Activated CD4-positive, alpha-beta T cell treated with anti-CD3 and anti-CD28 coated beads, Interleukin-2, Interleukin-4, amounts not matched to agents 100 ng/mL and 50 ng/mL, durations not matched to agents 16 hours and 8 hours (primary cell): ENCODE measurements around the gene SPSB3.

Experiments used
- DNase-seq: peaks from one replicate; pipeline ENCODE4 v3.0.0-alpha.2; 2020; ENCODE audit warnings: low spot score

The SPSB3 gene

DNA sequence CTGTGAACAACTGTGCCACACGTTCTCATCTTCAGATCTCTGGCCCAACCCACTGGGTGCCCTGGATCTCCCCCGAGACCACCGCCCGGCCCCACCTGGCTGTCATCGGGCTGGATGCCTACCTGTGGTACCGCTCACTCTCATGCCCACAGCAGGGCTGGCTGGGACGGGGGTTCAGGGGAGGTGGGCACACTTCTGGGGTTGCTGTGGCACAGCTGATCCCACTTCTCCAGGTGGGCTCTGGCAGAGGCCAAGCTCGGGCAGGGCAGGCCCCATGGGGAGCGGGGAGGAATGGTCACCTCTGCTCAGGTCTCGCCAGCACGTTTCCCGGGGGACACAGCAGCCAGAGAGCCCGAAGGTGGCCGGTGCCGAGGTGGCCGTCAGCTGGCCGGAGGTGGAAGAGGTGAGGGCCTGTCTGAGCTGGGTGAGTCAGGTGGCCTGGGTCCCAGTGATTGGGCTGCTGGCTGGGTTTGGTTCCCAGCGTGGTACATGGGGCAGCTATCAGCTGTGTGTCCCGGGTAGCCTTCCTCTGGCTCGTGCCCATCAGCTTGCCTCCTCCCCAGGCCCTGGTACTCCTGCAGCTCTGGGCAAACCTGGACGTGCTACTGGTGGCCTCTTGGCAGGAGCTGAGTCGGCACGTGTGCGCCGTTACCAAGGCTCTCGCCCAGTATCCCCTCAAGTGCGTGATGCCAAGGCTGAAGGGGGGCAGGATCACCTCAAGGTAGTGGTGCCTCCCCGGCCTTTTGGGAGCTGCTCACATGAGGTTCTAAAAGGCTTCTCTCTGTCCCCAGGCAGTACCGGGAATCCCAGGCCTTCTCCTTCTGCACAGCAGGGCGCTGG lies 7.1 kb downstream of the SPSB3 start:
- no peak for DNase-seq

DNA sequence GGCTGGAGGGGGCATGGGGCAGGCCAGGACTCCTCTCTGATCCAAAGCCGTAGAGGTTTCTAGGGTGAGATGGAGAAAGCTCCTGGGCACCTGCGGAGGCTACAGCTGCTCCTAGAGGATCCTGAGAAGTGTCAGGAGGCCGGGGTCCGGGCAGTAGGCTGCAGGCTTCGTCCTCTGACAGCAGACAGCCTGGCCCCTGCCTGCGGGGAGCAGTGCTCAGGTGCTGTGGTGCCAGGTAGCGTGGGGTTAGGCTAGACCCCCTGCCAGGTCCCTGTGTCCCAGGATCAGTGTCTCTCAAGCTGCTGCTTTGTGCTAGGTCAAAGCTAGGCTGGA lies 8.0 kb downstream of the SPSB3 start:
- no peak for DNase-seq

DNA sequence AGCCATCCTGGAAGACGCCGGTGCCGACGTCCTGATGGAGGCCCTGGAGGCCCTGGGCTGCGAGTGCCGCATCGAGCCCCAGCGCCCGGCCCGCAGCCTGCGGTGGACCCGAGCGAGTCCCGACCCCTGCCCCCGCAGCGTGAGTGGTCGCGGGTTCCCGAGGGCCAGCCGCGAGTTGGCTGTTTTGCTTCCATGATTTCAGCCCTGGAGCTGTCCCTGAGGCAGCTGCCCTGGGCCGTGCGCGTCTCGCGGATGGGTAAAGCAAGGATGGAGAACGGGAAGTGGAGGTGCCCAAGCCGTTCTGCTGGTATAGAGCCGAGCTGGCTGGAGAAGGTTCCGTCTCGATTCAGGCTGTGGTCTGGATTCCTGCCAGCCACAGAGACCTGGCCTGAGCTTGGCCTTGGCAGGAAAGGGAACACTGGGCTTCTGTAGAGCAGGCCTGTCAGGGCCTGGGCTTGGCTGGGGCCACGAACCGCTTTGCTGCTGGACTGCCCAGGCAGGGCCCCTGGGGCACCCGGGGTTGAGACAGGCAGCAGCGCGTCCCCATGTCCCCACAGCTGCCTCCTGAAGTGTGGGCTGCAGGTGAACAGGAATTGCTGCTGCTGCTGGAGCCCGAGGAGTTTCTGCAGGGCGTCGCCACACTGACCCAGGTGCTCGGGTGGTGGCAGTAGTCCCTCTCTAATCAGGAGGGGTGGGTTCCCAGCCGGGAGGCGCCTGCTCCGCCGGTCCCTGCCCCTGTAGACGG lies 8.5 kb downstream of the SPSB3 start:
- no peak for DNase-seq

DNA sequence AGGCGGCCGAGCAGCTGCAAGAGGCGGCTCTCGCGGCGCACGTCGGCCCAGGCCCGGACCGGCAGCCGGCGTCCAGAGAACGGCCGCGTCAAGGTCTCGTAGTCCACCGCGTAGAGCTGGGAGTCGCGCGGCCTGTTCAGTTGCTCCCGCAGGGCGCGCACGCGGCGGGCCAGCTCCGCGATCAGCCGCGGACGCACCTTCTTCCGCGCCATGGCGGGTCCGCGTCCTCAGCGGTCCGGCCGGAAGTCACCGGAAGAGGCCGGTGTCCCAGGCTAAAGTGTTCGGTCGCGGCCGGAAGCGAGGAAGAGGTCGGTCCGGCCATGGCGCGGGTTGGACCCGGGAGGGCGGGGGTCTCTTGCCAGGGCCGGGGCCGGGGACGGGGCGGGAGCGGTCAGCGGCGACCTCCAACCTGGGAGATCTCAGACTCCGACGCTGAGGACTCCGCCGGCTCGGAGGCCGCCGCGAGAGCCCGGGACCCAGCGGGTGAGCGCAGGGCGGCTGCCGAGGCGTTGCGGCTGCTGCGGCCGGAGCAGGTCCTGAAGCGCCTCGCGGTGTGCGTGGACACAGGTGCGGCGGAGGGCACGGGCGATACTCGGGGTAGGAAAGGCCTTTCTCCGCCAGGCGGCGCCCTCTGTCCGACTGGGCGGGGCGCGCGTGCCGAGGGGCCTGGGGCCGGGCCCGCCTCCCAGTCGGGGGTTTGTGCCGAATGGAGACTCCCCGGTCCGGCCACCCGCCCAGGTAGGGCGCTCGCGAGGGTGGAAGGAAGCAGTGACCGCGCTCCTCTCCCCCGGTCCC lies 9.3 kb downstream of the SPSB3 start, which contains the start of gene MRPS34:
MRPS34 (minus strand) TSS at position 227 of the 795 bp plus-strand sequence; CDS start at position 212, 15 bp downstream.
- peak; percentile 85 for DNase-seq

DNA sequence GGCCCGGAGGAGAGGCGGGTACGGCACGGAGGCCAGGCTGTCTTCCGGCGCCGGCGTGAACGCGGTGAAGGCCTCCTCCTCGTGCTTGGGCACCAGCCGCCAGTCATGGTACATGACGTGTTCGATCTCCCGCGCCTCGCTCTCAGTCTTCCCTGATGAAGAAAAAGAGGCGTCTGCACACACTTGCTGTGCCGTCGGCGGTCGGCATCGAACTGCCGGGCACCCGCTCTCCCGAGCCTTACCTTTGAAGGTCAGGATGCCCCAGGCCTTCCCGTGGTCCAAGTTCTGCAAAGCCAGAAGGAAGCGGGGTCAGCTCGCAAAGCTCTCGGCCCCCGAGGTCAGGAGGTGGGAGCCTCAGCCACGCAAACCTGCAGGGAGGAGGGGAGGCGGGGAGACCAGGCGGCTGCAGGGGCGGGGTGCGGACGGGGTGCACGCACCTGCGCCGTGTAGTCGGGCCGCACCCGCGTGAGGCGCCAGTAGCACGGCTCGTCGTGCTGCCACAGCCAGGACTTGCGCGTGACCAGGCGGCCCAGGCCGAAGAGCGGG lies 9.9 kb downstream of the SPSB3 start, which contains the start of gene EME2:
EME2 (plus strand) TSS at position 449 of the 546 bp plus-strand sequence. CDS start 418 bp downstream, outside the sequence.
- DNase-seq: peak; percentile 67

DNA sequence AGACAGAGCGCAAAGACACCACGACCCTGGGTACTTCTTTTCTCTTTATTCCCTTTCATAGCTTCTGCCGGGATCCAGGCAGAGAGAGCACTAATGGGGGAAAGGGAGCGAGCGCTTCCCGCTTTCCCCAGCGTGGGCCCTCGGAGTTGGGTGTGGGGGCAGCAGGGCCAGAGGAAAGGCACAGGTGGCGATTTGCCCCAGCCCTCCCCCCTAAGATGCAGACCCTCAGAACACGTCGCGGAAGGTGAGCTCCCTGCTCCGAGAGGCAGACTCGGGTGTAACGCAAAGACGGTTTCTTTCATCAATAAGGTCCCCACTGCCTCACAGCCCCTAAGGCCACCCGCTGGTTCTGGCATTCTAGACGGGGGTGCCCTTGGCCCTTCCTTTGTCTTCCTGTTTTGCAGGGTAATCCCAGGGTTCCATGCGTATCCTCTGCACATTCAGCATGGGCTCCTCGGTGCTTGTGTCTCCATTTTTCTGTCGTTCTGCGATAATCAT lies 10.5 kb downstream of the SPSB3 start:
- no peak for DNase-seq

DNA sequence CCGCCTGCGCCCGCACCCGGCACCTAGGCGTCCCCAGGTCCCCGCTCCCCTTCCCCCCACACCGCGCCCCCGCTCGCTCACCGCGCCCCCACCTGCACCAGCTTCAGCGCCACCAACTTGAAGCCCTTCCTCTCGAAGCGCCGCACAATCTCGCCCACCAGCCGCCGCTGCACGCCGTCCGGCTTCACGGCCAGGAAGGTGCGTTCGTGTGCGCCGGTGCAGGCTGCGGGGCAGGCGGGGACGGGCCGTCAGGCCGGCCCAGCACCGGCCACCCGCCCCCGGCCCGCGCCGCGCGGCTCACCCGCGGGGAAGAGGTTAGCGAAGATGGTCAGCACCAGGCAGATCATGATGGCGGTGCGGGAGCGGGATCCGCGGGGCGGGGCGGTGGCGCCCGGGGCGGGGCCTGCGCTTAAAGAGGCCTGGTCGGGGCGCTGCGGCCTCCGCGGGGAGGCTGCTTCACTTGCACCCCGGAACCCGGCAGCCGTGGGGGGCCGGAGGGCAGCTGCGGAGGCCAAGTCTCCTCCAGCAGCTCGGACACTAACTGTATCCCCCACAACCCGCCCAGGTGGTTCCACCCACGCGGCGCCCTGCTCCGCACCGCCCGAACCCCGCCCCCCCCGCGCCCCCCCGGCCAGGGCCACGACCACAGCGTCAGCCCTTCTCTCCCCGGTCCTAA lies 11.0 kb downstream of the SPSB3 start, which contains the start of gene NME3:
NME3 (minus strand) TSS at position 356 of the 676 bp plus-strand sequence; CDS start at position 347, 9 bp downstream.
- peak; percentile 77 for DNase-seq

DNA sequence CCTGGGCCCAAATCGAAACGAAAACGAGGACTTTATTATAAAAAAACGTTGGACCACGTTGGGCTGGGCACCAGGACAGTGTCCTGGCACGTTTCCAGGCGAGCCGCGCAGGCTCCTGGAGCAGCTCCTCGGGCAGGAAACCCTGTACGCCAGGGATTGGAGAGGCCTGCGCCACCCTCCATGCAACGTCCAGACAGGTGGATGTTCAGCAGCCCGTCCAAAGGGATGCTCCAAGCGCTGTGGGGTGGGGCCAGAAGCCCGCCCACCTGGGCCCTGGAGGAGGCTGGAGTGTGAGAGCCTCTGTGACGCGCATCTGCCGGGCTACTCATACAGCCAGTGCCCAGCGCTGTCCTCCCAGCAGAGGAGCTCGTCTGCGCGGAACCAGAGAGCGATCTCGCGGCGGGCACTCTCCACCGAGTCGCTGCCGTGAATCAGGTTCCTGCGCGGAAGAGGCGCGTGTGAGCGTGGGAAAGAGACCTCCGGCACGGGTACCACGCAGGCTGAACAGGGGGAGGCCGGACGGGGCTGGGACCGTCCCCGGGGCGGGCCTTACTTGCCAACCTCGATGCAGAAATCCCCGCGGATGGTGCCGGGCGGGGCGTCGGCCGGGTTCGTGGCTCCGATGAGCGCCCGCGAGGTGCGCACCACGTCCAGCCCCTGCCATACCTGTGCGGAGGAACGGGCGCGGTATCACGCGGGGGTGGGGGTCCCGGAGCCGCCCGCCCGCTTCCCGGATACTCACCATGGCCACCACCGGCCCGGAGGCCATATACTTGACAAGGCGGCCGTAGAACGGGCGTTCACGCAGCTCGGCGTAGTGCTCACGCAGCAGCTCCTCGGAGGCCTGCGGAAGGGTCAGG lies 11.8 kb downstream of the SPSB3 start:
- DNase-seq: peak; percentile 34

DNA sequence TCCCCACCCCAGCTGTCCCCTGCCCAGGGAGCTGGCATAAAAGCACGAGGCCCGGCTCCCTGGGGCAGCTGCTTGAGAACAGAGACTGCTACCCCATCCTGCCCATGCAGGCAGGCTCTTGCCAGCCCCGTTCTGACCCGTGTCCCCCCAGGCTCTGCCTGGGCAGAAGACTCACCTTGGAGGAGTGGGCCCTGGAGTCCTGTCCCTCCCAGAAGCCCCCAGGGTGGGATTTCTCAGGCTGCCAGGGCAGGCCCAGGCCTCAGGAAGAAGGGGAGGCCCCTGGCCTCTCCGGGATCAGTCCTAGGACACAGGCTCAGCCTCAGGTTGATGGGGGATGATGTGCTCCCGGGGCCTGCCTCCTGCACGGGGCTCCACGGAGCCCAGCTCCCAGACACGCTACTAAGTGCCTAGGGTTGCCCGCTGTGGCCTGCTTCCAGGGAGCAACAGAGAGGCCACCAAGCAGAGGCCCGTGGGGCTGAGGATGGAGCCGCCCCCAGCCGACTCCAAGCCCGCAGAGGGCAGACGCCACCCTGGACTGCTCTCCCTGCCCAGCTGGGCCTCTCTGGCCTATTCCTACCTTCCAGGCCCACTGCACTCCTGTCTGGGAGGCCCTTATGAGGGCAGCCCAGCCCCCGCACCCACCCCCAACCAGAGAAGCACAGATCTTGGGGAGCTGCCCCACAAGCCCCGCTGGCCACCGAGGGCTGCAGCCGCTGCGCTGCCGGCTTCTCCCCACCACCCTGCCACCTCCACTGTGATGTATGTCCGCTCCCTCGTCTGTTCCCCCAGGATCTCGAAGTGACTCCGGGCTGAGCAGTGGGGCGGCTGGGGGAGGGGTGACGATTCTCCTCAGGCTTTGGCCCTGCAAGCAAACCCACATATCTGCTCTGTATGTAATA lies 12.7 kb downstream of the SPSB3 start:
- DNase-seq: no peak

DNA sequence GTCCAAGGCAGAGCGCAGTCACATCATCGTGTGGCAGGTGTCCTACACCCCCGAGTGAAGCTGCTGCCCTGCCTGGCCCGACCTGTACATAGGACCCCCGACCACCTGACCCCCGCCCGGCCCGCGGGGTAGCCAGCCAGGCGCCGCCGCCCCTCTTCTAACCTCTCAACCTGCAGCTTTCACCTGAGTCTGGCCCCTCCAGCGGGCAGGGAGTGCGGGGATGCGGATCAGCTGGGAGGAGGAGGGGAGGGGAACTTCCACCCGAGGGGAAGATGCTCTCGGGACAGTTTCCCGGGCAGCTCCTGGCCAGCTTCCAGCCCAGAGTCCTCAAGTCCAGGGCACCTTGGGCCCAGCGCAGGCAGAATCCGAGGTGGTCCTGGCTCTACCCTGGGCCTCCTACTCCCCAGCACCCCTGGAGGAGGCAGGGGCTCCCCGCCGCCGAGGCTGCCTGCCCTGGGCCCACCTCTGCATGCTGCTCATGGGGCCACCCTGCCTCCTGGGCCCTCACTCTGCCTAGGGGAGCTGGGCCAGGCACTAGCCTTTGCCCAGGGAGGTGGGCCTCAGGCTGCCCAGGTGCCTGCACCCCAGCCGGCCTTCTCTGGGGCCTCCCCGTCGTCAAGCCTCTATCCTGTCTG lies 13.5 kb downstream of the SPSB3 start:
- no peak for DNase-seq

DNA sequence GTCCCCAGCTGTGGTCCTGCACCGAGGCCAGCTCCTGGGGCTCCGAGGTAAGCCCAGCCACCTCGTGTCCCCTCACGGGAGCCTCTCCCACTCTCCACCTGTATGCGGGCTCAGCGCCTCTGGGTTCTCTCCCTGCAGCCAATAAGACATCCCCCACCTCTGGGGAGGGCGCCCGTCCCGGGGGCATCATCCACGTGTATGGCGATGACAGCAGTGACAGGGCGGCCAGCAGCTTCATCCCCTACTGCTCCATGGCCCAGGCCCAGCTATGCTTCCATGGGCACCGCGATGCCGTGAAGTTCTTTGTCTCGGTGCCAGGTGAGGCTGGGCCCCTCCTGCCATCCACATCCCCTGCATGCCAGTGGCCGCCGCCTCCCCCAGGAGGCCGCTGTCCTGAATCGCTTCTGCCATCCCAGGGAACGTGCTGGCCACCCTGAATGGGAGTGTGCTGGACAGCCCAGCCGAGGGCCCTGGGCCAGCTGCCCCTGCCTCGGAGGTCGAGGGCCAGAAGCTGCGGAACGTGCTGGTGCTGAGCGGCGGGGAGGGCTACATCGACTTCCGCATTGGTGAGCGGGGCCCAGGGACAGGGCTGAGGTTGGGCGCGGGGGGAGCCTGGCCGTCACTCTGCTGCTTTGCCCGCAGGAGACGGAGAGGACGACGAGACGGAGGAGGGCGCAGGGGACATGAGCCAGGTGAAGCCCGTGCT lies 14.2 kb downstream of the SPSB3 start:
- no peak for DNase-seq

DNA sequence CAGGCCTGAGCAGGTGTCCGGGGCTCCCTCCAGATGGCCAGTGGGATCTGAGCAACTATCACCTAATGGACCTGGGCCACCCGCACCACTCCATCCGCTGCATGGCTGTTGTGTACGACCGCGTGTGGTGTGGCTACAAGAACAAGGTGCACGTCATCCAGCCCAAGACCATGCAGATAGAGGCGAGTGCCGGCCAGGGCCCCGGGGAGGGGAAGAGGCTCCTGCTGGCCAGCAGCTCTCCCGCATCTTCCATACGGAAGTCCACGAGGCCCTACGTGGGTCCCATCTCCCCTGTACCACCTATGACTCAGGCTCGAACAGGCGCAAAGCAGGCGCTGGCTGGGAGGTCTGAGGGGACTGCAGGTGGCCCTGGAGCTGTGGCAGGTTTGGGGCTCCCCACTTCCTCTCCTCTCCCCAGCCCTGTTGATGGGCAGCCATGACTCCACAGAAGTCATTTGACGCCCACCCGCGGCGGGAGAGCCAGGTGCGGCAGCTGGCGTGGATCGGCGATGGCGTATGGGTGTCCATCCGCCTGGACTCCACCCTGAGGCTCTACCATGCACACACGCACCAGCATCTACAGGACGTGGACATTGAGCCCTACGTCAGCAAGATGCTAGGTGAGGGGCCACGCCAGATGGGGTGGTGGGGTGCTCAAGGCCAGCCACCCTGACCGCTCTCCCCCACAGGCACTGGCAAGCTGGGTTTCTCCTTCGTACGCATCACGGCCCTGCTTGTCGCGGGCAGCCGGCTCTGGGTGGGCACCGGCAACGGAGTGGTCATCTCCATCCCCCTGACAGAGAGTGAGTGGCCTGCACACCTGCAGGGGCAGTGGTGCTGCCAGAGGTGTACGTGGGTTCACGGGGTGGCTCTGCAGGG lies 15.0 kb downstream of the SPSB3 start:
- DNase-seq: no peak

DNA sequence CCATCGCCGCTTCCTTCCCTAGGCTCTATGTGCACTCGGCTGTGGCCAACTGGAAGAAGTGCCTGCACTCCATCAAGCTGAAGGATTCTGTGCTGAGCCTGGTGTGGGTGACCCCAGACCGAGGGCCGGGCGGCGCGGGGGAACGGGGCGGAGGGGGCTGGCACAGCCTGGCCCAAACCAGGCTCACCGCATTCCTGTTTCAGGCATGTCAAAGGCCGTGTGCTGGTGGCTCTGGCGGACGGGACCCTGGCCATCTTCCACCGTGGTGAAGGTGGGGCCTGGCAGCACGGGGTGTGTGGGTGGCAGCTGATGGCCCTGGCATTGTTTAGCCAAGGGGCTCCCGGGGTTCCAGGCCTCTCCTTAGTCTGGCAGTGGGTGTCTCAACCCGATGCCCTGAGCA lies 15.7 kb downstream of the SPSB3 start:
- no peak for DNase-seq

DNA sequence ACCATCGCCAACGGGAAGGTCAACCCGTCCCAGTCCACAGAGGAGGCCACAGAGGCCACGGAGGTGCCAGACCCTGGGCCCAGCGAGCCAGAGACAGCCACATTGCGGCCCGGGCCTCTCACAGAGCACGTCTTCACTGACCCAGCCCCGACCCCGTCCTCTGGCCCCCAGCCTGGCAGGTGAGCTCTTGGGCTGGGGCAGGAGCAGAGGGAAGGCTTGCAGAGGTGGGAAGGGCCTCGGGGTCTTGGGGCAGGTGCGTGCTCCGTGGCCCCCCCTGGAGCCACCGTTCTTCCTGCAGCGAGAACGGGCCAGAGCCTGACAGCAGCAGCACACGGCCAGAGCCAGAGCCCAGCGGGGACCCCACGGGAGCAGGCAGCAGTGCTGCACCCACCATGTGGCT lies 16.1 kb downstream of the SPSB3 start:
- no peak for DNase-seq

DNA sequence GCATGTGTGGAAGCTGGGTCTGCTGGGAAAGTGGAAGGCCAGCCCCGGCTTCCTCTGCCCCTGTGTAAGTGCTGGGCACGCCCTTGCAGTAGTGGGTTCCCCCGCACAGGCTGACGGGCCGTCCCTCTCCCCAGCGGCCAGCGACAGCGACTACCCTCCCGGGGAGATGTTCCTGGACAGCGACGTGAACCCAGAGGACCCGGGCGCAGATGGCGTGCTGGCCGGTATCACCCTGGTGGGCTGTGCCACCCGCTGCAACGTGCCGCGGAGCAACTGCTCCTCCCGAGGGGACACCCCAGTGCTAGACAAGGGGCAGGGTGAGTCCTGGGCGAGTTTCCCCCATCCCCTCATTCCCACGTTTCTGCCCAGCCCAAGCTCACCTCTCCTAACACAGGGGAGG lies 16.5 kb downstream of the SPSB3 start:
- DNase-seq: no peak

DNA sequence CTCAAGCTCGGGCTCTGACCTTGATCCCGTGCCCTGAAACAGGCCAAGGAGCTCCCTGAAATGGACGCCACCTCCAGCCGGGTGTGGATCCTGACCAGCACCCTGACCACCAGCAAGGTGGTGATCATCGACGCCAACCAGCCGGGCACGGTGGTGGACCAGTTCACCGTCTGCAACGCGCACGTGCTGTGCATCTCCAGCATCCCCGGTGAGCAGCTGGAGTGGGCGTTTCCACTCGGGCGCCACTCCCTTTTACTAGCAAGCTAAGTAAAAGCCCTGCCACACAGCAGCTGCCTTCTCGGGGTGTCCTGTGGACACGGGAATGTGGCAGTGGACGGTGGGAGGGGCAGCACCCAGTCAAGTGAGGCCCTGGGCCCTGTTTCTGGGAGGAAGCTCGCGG lies 17.4 kb downstream of the SPSB3 start:
- DNase-seq: no peak
